ENCODE measurements around the gene EYA2. TPM values are rescaled to one million over a fixed set of nuclear protein-coding genes. Genes with fewer than 3 reads are reported as not detected.

EYA2 gene
- total RNA-seq, 1 donor from 2014 or later = 9.0 TPM

GRCh38 chr20:47189060-47189459 lies 294.4 kb downstream of the EYA2 start:
- no peaks in the 10 kb centered on the region for H3K4me1 Mint-ChIP-seq
- H3K9me3 Mint-ChIP-seq = no peaks in the 10 kb centered on the region
- no peak for DNase-seq (ENCODE audit: low spot score in 2 of 2, unreplicated experiment in 2 of 2)
- no peak for TF ChIP-seq CTCF (IDR thresholded peaks at IDR 0.05; ENCODE audit: unreplicated experiment)
- H3K36me3 Mint-ChIP-seq = peaks cover 2% of the 10 kb centered on the region
- no peaks in the 10 kb centered on the region for H3K27me3 Mint-ChIP-seq (ENCODE audit: low read depth)
- H3K4me3 Mint-ChIP-seq = no peak overlapping the region
- H3K27ac Mint-ChIP-seq = no peak overlapping the region

GRCh38 chr20:47191074-47191673 lies 296.5 kb downstream of the EYA2 start:
- H3K27ac Mint-ChIP-seq = no peak overlapping the region
- H3K4me3 Mint-ChIP-seq = no peak overlapping the region
- H3K4me1 Mint-ChIP-seq = no peaks in the 10 kb centered on the region
- H3K9me3 Mint-ChIP-seq = no peaks in the 10 kb centered on the region
- no peaks in the 10 kb centered on the region for H3K27me3 Mint-ChIP-seq (ENCODE audit: low read depth)
- DNase-seq (ENCODE audit: low spot score in 2 of 2, unreplicated experiment in 2 of 2) = no peak
- TF ChIP-seq CTCF (IDR thresholded peaks at IDR 0.05; ENCODE audit: unreplicated experiment) = no peak
- H3K36me3 Mint-ChIP-seq = peaks cover 2% of the 10 kb centered on the region

- TF ChIP-seq CTCF (IDR thresholded peaks at IDR 0.05; ENCODE audit: unreplicated experiment) = no peak
- H3K4me1 Mint-ChIP-seq = no peaks in the 10 kb centered on the region
- peaks cover 2% of the 10 kb centered on the region for H3K36me3 Mint-ChIP-seq
- no peaks in the 10 kb centered on the region for H3K27me3 Mint-ChIP-seq (ENCODE audit: low read depth)
- no peak overlapping the region for H3K27ac Mint-ChIP-seq
- H3K9me3 Mint-ChIP-seq = no peaks in the 10 kb centered on the region
- DNase-seq (ENCODE audit: low spot score in 2 of 2, unreplicated experiment in 2 of 2) = no peak
- no peak overlapping the region for H3K4me3 Mint-ChIP-seq
These were observed 297.3 kb downstream of the EYA2 start for GRCh38 chr20:47191956-47192355.

- peaks cover 2% of the 10 kb centered on the region for H3K36me3 Mint-ChIP-seq
- H3K4me3 Mint-ChIP-seq = no peak overlapping the region
- no peaks in the 10 kb centered on the region for H3K27me3 Mint-ChIP-seq (ENCODE audit: low read depth)
- DNase-seq (ENCODE audit: low spot score in 2 of 2, unreplicated experiment in 2 of 2) = no peak
- H3K27ac Mint-ChIP-seq = no peak overlapping the region
- no peak for TF ChIP-seq CTCF (IDR thresholded peaks at IDR 0.05; ENCODE audit: unreplicated experiment)
- H3K4me1 Mint-ChIP-seq = peaks cover 7% of the 10 kb centered on the region
- H3K9me3 Mint-ChIP-seq = no peaks in the 10 kb centered on the region
These were observed 300.9 kb downstream of the EYA2 start for GRCh38 chr20:47195573-47195972.

GRCh38 chr20:47196091-47197081 lies 301.7 kb downstream of the EYA2 start:
- TF ChIP-seq CTCF (IDR thresholded peaks at IDR 0.05; ENCODE audit: unreplicated experiment) = peak; percentile 96
- Mint-ChIP-seq H3K9me3 (no peaks in the 10 kb centered on the region), H3K4me3 (no peak overlapping the region), H3K27ac (no peak overlapping the region), H3K36me3 (peaks cover 2% of the 10 kb centered on the region), H3K4me1 (peaks cover 7% of the 10 kb centered on the region), H3K27me3 (ENCODE audit: low read depth) (no peaks in the 10 kb centered on the region)
- DNase-seq (ENCODE audit: low spot score in 2 of 2, unreplicated experiment in 2 of 2) = peak; percentile 49 to 82
